T-helper 17 cell (primary cell): Measurements from ENCODE around the gene SASH1. TPM values are rescaled to one million over a fixed set of nuclear protein-coding genes. Genes with fewer than 3 reads are reported as not detected.

Source experiments
- ATAC-seq: fragments of 150-1000 bp; cut with Tn5 transposase; 2 replicates; pipeline ENCODE4 v1.10.0; 2021; ENCODE audit warnings: mild to moderate bottlenecking, moderate library complexity
- DNase-seq, 3 donors: peaks; one replicate each; pipeline versions ENCODE4 v3.0.0 to v3.0.0-alpha.2; 2020 to 2021
- H3K9me3 ChIP-seq: one replicate; pipeline ENCODE4 v1.7.0; 2013; ENCODE audit warnings: low read length, mild to moderate bottlenecking; ENCODE audit not compliant: control insufficient read depth, poor library complexity, severe bottlenecking
- H3K27ac Mint-ChIP-seq: one replicate; pipeline ENCODE4 v1.8.0; 2022; ENCODE audit warnings: mild to moderate bottlenecking, moderate library complexity, mixed read lengths
- H3K27me3 Mint-ChIP-seq: one replicate; pipeline ENCODE4 v1.8.0; 2022; ENCODE audit warnings: mixed read lengths
- H3K36me3 Mint-ChIP-seq: one replicate; pipeline ENCODE4 v1.8.0; 2022; ENCODE audit warnings: low read depth, mixed read lengths
- H3K4me1 Mint-ChIP-seq: one replicate; pipeline ENCODE4 v1.8.0; 2022; ENCODE audit warnings: mild to moderate bottlenecking, mixed read lengths
- H3K4me3 Mint-ChIP-seq: one replicate; pipeline ENCODE4 v1.8.0; 2022; ENCODE audit warnings: mild to moderate bottlenecking, moderate library complexity, mixed read lengths
- total RNA-seq, 4 donors: library from RNA in 2 of 4; stranded (reverse) in 2 of 4; gene quantifications; one replicate each; pipeline ENCODE4 v1.2.3 and lab custom pipeline; 2022 to 2026

The SASH1 gene
- total RNA-seq, 2 donors from 2014 or later = 6.2 to 19.9 TPM

DNA sequence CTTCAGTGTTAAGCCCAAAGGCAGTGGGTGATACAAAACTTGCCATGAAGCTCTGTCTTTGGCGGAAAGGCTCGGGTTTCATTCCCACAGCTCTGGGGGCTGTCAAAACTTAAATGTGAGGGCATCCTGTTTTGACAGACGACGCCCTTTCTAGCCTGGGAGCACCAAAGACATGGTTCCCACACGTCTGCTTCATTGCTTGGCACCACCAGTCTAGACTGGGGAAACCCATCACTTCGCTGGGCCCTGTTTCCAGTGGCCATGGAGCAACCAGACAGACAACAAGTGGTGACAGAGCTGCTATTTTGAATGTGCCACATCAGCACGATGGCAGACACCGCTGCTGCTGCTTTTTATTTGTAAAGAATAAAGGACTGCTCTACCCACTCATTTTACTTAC is 127.5 kb downstream of the SASH1 start:
- H3K4me3 Mint-ChIP-seq = no peak overlapping the region
- no peaks in the 10 kb centered on the region for H3K4me1 Mint-ChIP-seq
- no peak overlapping the region for H3K27ac Mint-ChIP-seq
- ATAC-seq (no peak), DNase-seq (no peak)
- no peaks in the 10 kb centered on the region for H3K9me3 ChIP-seq
- no peaks in the 10 kb centered on the region for H3K36me3 Mint-ChIP-seq
- peaks cover 66% of the 10 kb centered on the region for H3K27me3 Mint-ChIP-seq

DNA sequence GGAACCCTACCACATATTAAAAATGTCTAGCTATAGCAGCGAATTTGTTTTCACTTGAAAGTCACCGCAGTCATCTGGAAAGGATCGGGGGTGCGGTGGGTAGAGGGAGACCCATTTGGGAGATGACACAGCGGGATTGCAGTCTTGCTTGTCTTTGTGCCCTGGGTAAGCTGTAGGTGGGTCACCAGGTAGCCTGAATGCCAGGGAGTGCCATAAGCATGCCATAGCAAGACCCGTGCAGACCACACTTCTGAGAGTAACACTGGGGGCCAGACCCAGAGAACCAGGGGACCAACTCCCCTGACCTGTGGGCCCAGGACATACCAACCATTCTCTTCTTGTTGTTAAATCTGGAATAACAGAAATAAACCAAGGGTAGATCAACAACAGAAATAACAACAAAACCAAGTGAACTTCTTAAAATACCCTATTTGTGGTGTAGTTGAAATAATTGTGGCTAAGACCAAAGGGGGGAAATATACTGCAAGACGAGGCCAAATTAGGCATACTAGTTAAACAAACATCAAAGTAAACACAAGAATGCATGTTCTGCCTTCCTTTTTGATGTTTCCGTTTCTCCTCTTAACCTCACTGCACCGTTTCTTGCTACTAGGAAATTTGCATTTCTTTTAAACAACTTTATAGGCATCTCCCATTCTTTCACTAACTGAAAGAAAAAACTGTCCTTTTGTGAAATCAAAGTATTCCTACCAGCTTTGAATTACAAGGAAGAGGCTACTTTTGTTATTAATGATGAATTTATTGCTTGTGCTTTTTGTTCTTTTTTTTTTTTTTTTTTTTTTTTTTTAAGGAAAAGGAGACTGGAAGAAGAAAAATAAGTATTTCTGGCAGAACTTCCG is 128.2 kb downstream of the SASH1 start:
- H3K9me3 ChIP-seq = no peaks in the 10 kb centered on the region
- Mint-ChIP-seq H3K36me3 (no peaks in the 10 kb centered on the region), H3K27ac (no peak overlapping the region), H3K4me1 (no peaks in the 10 kb centered on the region), H3K27me3 (peaks cover 67% of the 10 kb centered on the region), H3K4me3 (no peak overlapping the region)
- no peak for DNase-seq
- ATAC-seq = no peak

DNA sequence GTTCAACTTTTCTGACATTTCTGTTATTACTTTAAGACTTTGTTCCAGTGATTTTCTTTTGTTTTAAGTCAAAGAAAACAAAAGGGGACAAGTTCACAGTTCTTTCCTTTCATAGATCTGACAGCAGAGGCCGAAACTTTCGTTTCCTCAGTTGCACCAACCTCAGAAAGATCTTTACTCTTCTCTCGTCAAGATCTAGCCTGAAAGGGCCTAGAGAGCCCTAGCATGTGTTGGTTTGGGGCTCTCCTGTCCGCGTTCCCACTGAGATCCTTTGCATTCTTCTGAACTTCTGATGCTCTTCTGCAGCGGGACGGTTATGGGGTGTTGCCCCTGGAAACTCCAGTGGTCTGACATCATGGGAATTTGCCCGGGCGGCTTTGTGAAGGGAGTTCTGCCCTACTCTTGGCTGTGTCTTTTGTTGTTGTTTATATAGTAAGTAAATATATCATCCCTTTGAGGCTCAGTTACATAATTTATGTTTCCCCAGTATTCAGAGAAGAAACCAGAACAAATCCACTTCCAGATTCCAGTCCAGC is 129.1 kb downstream of the SASH1 start:
- H3K9me3 ChIP-seq = no peaks in the 10 kb centered on the region
- DNase-seq (no peak), ATAC-seq (no peak)
- no peaks in the 10 kb centered on the region for H3K36me3 Mint-ChIP-seq
- H3K27me3 Mint-ChIP-seq = peaks cover 65% of the 10 kb centered on the region
- H3K27ac Mint-ChIP-seq = no peak overlapping the region
- no peaks in the 10 kb centered on the region for H3K4me1 Mint-ChIP-seq
- no peak overlapping the region for H3K4me3 Mint-ChIP-seq

DNA sequence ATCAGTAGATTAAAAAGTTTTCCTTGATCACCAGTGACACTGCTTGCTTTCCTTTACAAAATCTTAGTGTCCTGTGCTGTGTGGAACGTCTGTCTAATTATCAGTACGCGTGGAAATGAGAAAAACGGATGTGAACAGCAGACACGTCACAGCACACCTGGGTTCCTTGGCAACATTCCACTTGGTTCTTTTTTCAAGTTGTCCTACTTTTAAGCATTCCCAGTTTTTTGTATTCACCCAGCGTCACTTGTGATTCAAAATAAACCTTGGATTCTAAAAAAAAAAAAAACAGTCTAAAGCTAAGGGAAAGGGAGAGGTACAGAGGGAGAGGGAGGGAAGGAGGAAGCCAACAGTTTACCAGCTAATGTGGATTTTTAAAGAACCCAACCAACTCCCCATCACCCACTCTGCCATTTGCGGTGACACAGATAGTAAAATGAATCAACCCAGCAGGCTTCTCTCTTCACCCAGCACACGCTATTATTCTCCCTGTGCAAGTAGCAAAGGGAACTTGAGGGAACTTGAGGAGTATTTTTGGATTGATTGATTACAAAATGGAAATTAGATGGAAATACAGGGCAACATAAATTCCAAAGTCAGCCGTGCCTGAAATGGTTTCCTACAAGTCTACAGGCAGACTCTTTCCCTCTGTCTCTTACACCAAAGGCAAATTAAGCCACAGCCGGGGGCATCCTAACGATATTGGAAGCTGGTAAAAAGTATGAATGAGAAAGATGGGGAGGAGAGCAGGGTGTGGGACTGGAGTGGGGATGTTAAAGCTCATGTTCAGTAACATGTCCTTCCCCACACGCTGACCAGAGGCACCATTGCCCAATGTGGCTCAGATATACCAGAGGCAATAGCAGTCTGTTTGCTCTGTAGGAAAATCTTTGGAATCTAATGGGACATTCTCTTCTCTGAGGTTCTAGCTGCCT is 129.8 kb downstream of the SASH1 start:
- Mint-ChIP-seq H3K4me1 (no peaks in the 10 kb centered on the region), H3K27me3 (peaks cover 57% of the 10 kb centered on the region), H3K36me3 (no peaks in the 10 kb centered on the region), H3K4me3 (no peak overlapping the region), H3K27ac (no peak overlapping the region)
- no peak for ATAC-seq
- no peaks in the 10 kb centered on the region for H3K9me3 ChIP-seq
- DNase-seq = no peak

DNA sequence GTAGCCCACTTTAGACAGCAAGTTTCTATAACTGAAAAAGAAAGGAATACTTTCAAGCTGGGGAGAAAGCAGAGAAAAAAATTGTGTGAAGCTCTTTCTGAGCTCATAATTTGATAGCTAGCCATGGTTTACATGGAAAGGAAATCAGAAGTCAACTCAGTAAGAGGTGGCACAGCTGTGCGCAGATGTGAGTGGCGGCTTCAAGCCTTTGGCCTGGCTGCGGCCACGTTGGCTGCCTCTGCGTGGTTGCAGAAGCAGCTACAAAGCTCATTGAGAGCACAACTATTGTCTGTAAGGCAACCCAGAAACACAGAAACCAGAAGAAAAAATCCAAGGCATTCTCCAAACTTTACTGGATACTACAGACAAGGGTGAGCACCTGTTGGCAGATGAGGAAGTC is 136.9 kb downstream of the SASH1 start:
- Mint-ChIP-seq H3K36me3 (no peaks in the 10 kb centered on the region), H3K27ac (no peak overlapping the region), H3K4me1 (no peaks in the 10 kb centered on the region), H3K27me3 (peaks cover 26% of the 10 kb centered on the region), H3K4me3 (no peak overlapping the region)
- H3K9me3 ChIP-seq = no peaks in the 10 kb centered on the region
- DNase-seq (no peak), ATAC-seq (no peak)

DNA sequence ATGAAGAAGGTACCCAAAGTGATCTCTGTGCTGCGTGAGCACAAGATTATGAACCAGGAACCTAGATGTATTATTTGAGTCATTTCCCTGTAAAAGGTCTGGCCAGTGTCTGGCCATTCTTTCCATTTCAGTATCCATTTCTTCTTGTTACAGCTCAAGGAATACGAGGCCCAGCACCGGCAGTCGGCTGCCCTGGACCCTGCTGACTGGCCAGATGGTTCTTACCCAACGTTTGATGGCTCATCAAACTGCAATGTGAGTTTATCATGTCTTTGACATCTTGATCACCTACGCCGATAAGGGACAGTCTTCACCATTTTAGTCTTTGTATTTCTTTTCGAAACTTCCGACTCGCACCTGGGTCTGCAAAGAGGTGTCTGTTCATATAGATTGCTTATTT is 144.8 kb downstream of the SASH1 start:
- no peaks in the 10 kb centered on the region for H3K4me1 Mint-ChIP-seq
- H3K27me3 Mint-ChIP-seq = peaks cover 26% of the 10 kb centered on the region
- DNase-seq (no peak), ATAC-seq (no peak)
- H3K9me3 ChIP-seq = no peaks in the 10 kb centered on the region
- H3K4me3 Mint-ChIP-seq = no peak overlapping the region
- no peak overlapping the region for H3K27ac Mint-ChIP-seq
- H3K36me3 Mint-ChIP-seq = no peaks in the 10 kb centered on the region

DNA sequence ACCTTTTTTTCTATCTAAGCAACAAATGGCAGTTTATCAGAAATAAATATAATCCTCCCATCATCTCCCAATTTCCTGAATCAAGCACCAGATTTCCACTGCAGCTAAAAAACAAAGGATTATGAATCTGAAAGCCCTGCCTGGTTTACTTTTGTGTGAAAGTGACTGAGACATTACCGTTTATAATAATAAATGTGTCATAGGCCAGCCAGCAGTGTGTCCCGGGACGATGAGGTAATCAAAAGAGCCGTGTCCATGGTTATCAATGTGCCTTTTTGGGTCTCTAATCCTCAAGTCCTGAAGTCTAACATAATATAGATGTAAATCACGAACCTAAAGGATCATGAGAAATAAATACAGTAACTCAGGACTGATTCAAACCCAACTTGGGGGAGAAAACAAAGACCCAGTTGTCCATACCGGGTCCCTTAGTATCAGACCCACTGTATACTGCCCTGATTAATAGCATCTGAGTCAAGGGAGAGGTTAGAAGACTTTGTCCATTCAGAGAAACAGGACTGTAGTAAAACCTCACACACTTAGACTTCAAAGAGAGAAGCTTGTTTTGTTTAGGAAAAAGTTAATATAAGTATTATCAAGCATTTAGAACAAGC is 149.1 kb downstream of the SASH1 start:
- Mint-ChIP-seq H3K36me3 (no peaks in the 10 kb centered on the region), H3K4me3 (no peak overlapping the region), H3K27me3 (peaks cover 13% of the 10 kb centered on the region), H3K4me1 (peaks cover 2% of the 10 kb centered on the region), H3K27ac (no peak overlapping the region)
- ATAC-seq (no peak), DNase-seq (no peak)
- H3K9me3 ChIP-seq = no peaks in the 10 kb centered on the region

DNA sequence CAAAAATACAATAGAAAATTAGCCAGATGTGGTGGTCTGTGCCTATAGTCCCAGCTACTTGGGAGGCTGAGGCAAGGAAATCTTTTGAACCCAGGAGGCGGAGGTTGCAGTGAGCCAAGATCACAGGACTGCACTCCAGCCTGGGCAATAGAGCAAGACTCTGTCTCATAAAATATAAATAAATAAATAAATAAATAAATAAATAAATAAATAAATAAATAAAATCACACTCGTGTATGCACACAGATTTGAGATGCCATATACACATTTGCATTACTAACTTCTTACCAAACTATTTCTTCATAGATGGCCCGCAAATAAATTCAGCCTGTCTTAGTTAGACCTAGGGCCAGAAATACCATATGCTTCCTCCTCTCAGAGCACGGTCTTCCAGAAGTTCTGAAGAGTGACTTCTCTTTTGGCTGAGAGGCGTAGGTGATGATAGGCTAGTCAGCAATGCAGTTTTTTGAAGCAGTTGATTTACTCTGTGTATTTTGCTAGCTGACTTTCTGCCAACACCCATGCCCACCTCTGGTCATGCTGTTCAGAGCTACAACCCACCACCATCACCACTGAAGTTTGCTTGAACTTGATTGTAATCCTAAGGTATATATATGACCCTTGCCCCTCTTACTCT is 150.1 kb downstream of the SASH1 start:
- H3K27me3 Mint-ChIP-seq = peaks cover 19% of the 10 kb centered on the region
- no peaks in the 10 kb centered on the region for H3K36me3 Mint-ChIP-seq
- ATAC-seq (no peak), DNase-seq (no peak)
- no peak overlapping the region for H3K4me3 Mint-ChIP-seq
- no peaks in the 10 kb centered on the region for H3K9me3 ChIP-seq
- H3K4me1 Mint-ChIP-seq = peaks cover 2% of the 10 kb centered on the region
- H3K27ac Mint-ChIP-seq = no peak overlapping the region

DNA sequence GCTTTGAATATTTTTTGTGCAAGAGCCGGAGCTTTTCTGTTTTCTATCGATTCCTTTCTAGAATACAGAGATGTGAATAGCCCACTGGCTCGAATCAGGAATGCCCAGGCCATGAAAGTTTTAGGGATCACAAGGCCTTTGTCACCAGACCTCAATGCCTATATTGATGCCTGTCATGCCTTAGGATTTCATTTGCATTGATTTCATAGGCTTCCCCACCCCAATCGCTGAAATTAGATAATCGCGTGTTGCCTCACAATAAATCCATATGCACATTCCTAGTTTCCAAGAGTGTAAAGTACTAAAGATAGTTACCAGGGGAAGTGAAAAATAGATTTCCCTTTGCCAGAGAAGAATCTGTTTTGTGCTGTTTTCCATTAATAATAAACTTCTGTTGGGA is 150.8 kb downstream of the SASH1 start:
- no peak overlapping the region for H3K4me3 Mint-ChIP-seq
- DNase-seq (no peak), ATAC-seq (no peak)
- H3K4me1 Mint-ChIP-seq = peaks cover 2% of the 10 kb centered on the region
- H3K27me3 Mint-ChIP-seq = peaks cover 19% of the 10 kb centered on the region
- H3K9me3 ChIP-seq = no peaks in the 10 kb centered on the region
- H3K36me3 Mint-ChIP-seq = no peaks in the 10 kb centered on the region
- no peak overlapping the region for H3K27ac Mint-ChIP-seq

DNA sequence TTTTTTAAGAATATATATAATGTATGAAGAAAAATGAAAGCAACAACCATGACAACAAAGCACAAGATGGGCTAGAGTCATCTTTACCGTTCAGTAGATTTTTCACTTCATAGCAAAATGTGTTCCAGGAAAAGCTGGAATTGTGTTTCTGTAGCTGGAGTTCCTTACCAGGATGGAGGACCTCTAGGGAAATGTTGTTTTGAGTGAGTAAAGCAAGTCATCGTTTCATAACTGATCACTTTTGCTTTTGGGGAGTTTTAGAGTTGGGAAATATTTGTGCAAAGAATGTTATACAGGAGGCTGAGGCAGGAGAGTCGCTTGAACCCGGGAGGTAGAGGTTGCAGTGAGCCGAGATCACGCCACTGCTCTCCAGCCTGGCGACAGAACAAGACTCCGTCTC is 151.6 kb downstream of the SASH1 start:
- H3K9me3 ChIP-seq = no peaks in the 10 kb centered on the region
- ATAC-seq = no peak
- H3K4me3 Mint-ChIP-seq = no peak overlapping the region
- no peaks in the 10 kb centered on the region for H3K36me3 Mint-ChIP-seq
- H3K4me1 Mint-ChIP-seq = peaks cover 2% of the 10 kb centered on the region
- DNase-seq = no peak
- no peak overlapping the region for H3K27ac Mint-ChIP-seq
- H3K27me3 Mint-ChIP-seq = peaks cover 19% of the 10 kb centered on the region

DNA sequence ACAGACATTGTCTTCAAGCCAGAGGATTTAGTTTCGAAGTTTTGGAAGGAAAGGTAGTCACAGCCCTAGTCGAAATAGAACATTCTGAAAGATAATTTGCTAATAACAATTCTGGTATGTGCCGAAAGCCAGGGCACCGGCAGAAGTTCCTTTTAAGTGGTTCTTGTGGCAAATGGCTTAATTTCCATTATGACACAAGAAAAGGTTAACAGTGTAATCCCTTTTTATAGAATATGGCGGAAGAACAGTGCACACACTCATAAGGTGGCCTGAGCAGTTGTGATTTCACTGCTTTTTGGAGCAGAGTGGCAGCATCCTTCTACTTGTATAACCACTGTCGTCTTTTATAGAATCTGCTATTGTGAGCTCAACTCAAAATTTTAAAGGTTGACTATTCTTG is 152.4 kb downstream of the SASH1 start:
- no peak overlapping the region for H3K27ac Mint-ChIP-seq
- H3K9me3 ChIP-seq = no peaks in the 10 kb centered on the region
- H3K27me3 Mint-ChIP-seq = peaks cover 19% of the 10 kb centered on the region

DNA sequence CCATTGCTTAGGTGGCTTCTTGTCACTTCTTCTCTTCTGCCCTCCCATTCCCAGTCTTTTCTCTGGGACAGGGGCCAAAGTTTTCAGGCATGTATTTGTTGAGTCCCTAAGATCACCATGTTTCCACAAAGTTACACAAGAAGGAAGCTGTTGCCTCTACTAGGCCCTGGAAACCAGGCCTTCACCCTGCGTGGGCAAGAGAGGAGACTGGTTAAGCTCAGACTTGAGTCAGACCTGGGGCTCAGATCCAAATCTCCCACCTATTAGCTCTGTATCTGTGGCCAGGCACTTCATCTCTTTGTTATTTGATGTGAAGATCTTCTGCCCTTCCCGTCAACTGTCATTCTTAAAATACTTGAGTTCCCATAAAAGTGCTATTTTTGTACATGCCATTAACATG is 154.6 kb downstream of the SASH1 start:
- H3K4me3 Mint-ChIP-seq = no peak overlapping the region
- H3K9me3 ChIP-seq = no peaks in the 10 kb centered on the region
- H3K36me3 Mint-ChIP-seq = no peaks in the 10 kb centered on the region
- peaks cover 2% of the 10 kb centered on the region for H3K4me1 Mint-ChIP-seq
- peaks cover 27% of the 10 kb centered on the region for H3K27me3 Mint-ChIP-seq
- DNase-seq (no peak), ATAC-seq (no peak)
- H3K27ac Mint-ChIP-seq = no peak overlapping the region

More for the DNA sequence above, 152.4 kb downstream of the SASH1 start:
- Mint-ChIP-seq H3K4me3 (no peak overlapping the region), H3K36me3 (no peaks in the 10 kb centered on the region), H3K4me1 (peaks cover 2% of the 10 kb centered on the region)
- no peak for ATAC-seq
- DNase-seq = no peak
